Transverse colon (tissue), 4 donors: ENCODE measurements around the gene MACROH2A1. TPM values are rescaled to one million over a fixed set of nuclear protein-coding genes. Genes with fewer than 3 reads are reported as not detected.

Experiments
- DNase-seq: peaks from one replicate; pipeline ENCODE4 v3.0.0-alpha.2; 2019
- H3K27ac ChIP-seq, 4 donors: fragments of 200-600 bp; sonication (generic); 2 replicates each; pipeline ENCODE4 v1.5.1; 2016 to 2018; ENCODE audit warnings: inconsistent platforms in 4 of 4
- H3K27me3 ChIP-seq: fragments of 200-600 bp; sonication (generic); 2 replicates; pipeline ENCODE4 v1.5.1; 2017; ENCODE audit warnings: inconsistent platforms
- H3K36me3 ChIP-seq, 4 donors: fragments of 200-600 bp; sonication (generic); 2 replicates each; pipeline ENCODE4 v1.5.1; 2017 to 2019; ENCODE audit warnings: inconsistent platforms in 4 of 4
- H3K4me1 ChIP-seq, 4 donors: fragments of 200-600 bp; sonication (generic); 2 replicates each; pipeline ENCODE4 v1.5.1; 2017 to 2020; ENCODE audit warnings: inconsistent platforms in 4 of 4
- H3K4me3 ChIP-seq, 4 donors: fragments of 200-600 bp; sonication (generic); 1 replicate in 1 of 4; 2 replicates in 3 of 4; pipeline versions ENCODE4 v1.5.1 to v1.6.1; 2017 to 2019; ENCODE audit warnings: inconsistent platforms in 4 of 4
- H3K9me3 ChIP-seq, 2 donors: fragments of 200-600 bp; sonication (generic); 2 replicates each; pipeline ENCODE4 v1.5.1; 2017 to 2019; ENCODE audit warnings: inconsistent platforms in 2 of 2
- EP300 ChIP-seq: sonication (generic); formaldehyde crosslinking; IDR thresholded peaks from one replicate; pipeline ENCODE4 v1.6.1; 2017; ENCODE audit warnings: antibody characterized with exemption, low read depth
- POLR2A ChIP-seq: fragments of 450-650 bp; IDR thresholded peaks from one replicate; pipeline ENCODE4 v1.6.1; 2016; ENCODE audit warnings: antibody characterized with exemption, mild to moderate bottlenecking, moderate library complexity
- POLR2AphosphoS5 ChIP-seq, 3 donors: sonication (generic); formaldehyde crosslinking; IDR thresholded peaks; one replicate each; pipeline ENCODE4 v1.6.1; 2016; ENCODE audit warnings: antibody characterized with exemption in 3 of 3
- WGBS, 2 donors: methylation state at CpG; one replicate each; pipeline ENCODE4 v1.1.5; 2018; ENCODE audit warnings: low coverage in 1 of 2; 5-methylcytosine and 5-hydroxymethylcytosine counted together
- in situ Hi-C, 4 donors: fragments of 200-750 bp; cut with MboI; loops; one replicate each; pipeline versions ENCODE4 v1.15.0 to v1.15.1; 2017; ENCODE audit warnings: low sequenced_read_pairs in 3 of 4, low pct_ligation_motif_present in 1 of 4, low pct_unique_long_range_greater_than_20kb in 1 of 4
- intact Hi-C: fragments of 100-400 bp; cut with DNase I; formaldehyde crosslinking; loops from one replicate; pipeline ENCODE4 v1.15.1; 2023; ENCODE audit warnings: low total_unique reads
- total RNA-seq, 4 donors: library from RNA; depleted of rRNA; stranded (reverse); fragments of >200 nt; gene quantifications; one replicate each; pipeline ENCODE4 v1.1.0, GENCODE V29; 2016
- TF ChIP-seq, protein P1 (sequence below), 5 experiments: fragments of 200-600 bp in 3 of 5; fragments of 450-650 bp in 2 of 5; sonication (generic) in 3 of 5; IDR thresholded peaks; 1 replicate in 2 of 5; 2 replicates in 3 of 5; pipeline ENCODE4 v1.5.1; 2016 to 2017; ENCODE audit warnings: antibody characterized with exemption in 5 of 5, inconsistent platforms in 3 of 5, mild to moderate bottlenecking in 2 of 5, moderate library complexity in 1 of 5

Gene MACROH2A1
- total RNA-seq, 4 donors from 2014 or later, result 190 to 348 (median 314) TPM

DNA sequence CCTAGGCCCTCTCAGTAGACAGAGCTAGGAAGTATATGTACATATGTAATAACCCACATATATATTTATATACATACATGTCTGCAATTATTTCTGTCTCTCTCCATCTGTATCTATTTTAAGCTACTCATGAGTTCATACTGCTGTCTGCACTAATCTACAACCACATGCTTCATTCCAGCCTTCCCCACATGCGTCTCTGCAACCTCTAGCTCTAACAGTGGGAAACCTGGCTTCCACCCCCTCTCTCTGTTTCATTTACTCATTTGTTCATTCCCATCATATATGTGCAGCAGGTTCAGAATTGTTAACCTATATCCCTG is 24.8 kb upstream of the MACROH2A1 start:
- Histone ChIP-seq H3K4me3 (no peak overlapping the region), H3K27me3 (peaks cover 4% of the 10 kb centered on the region), H3K9me3 (peaks cover 0 to 3% of the 10 kb centered on the region in 2 donors), H3K36me3 (no peaks in the 10 kb centered on the region), H3K4me1 (peaks cover 0 to 15% (median 0%) of the 10 kb centered on the region in 4 donors), H3K27ac (no peak overlapping the region)
- WGBS, 2 donors, result 89 to 97% methylated on average over 1 of the region's 1 CpG
- TF ChIP-seq POLR2A (no peak), EP300 (no peak), POLR2AphosphoS5 (IDR thresholded peaks at IDR 0.05) (no peak)
- TF ChIP-seq, protein P1, sequence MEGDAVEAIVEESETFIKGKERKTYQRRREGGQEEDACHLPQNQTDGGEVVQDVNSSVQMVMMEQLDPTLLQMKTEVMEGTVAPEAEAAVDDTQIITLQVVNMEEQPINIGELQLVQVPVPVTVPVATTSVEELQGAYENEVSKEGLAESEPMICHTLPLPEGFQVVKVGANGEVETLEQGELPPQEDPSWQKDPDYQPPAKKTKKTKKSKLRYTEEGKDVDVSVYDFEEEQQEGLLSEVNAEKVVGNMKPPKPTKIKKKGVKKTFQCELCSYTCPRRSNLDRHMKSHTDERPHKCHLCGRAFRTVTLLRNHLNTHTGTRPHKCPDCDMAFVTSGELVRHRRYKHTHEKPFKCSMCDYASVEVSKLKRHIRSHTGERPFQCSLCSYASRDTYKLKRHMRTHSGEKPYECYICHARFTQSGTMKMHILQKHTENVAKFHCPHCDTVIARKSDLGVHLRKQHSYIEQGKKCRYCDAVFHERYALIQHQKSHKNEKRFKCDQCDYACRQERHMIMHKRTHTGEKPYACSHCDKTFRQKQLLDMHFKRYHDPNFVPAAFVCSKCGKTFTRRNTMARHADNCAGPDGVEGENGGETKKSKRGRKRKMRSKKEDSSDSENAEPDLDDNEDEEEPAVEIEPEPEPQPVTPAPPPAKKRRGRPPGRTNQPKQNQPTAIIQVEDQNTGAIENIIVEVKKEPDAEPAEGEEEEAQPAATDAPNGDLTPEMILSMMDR (IDR thresholded peaks at IDR 0.05), result no peak
- no peak for DNase-seq
- in situ Hi-C loops (no loop called here), intact Hi-C loops (no loop called here)

DNA sequence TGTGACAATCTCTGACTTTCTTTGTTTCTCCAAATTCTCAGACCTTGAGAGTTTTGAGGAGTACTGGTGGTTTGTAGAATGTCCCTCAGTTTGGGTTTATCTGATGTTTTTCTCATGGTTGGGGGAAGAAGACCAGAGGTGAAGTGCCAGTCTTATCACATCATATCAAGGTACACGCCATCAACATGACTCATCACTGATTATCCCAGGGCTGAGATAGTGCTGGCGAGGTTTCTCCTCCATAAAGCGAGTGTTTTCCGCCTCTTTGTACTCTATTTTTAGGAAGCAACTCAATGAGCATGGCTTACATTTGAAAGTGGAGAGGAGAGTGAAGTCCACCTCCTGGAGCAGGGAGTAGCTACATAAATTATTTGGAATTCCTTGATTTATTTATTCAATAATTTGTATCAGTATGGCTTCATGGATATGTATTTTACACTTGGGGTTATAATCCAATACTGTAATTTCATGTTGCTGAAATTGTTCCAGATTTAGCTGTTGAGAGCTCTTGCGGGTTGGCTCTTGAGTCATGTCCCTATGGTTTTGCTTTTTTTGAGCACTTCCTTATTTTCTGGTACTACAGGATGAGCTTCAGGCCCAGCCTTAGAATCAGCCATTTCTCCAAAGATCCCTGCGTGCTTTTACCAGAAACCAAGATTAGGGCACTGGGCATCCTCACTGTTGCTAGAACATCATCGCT is 24.3 kb upstream of the MACROH2A1 start:
- TF ChIP-seq POLR2AphosphoS5 (IDR thresholded peaks at IDR 0.05) (no peak), POLR2A (no peak), EP300 (no peak)
- TF ChIP-seq, protein P1 (IDR thresholded peaks at IDR 0.05), result no peak
- no peak overlapping the region for H3K4me3 ChIP-seq

DNA sequence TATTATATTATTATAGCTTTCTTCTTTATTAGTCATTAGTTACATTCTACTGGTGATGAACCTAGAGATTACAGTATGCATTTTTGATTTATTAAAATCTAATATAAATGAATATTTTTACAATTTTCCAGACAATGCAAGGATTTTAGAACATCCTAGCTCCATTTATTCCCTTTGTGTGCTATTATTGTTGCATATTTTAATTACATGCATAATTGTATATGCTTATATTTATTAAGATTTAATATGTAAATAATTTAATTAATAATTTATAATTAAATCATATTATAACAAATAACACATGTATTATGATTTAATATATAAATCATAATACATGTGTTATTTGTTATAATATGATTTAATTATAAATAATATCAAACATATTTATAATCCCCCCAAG is 23.4 kb upstream of the MACROH2A1 start:
- no peak for DNase-seq
- no peaks in the 10 kb centered on the region for H3K9me3 ChIP-seq
- intact Hi-C loops, result no loop called here
- peaks cover 16% of the 10 kb centered on the region for H3K27me3 ChIP-seq
- no peaks in the 10 kb centered on the region for H3K36me3 ChIP-seq
- in situ Hi-C loops, result no loop called here
- no peak overlapping the region for H3K4me3 ChIP-seq
- no peak for TF ChIP-seq EP300
- TF ChIP-seq, protein P1 (IDR thresholded peaks at IDR 0.05), result no peak
- no peak for TF ChIP-seq POLR2A
- TF ChIP-seq POLR2AphosphoS5 (IDR thresholded peaks at IDR 0.05), result no peak
- no peak overlapping the region for H3K27ac ChIP-seq
- peaks cover 0 to 15% (median 0%) of the 10 kb centered on the region in 4 donors for H3K4me1 ChIP-seq

More for the DNA sequence above, 24.3 kb upstream of the MACROH2A1 start:
- Histone ChIP-seq H3K36me3 (no peaks in the 10 kb centered on the region), H3K4me1 (peaks cover 0 to 15% (median 0%) of the 10 kb centered on the region in 4 donors), H3K27me3 (peaks cover 7% of the 10 kb centered on the region), H3K27ac (no peak overlapping the region), H3K9me3 (no peaks in the 10 kb centered on the region)
- in situ Hi-C loops (no loop called here), intact Hi-C loops (no loop called here)
- no peak for DNase-seq
- 69 to 75% methylated on average over 4 to 7 of the region's 7 CpGs for WGBS, 2 donors

DNA sequence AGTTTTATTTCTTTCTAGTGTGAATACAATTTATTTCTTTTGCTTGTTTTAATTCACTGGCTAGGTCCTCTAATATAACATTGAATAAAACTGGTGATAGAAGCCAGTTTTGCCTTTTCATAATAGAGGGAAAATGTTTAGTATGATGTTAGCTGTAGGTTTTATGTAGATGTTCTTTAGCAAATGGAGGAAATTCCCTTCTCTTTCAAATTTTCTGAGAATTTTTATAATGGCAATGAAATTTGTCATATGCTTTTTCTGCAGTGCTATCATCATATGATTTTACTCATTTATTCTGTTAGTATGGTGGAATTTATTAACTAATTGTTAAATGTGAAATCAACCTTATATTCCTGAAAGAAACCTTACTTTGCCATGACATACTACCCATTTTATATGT is 18.1 kb upstream of the MACROH2A1 start:
- H3K36me3 ChIP-seq, result no peaks in the 10 kb centered on the region
- TF ChIP-seq POLR2A, result no peak
- no peak for TF ChIP-seq POLR2AphosphoS5 (IDR thresholded peaks at IDR 0.05)
- no peak for TF ChIP-seq EP300
- TF ChIP-seq, protein P1 (IDR thresholded peaks at IDR 0.05), result no peak
- intact Hi-C loops, result no loop called here
- H3K4me3 ChIP-seq, result no peak overlapping the region
- in situ Hi-C loops, result no loop called here
- H3K27ac ChIP-seq, result no peak overlapping the region
- peaks cover 17% of the 10 kb centered on the region for H3K27me3 ChIP-seq
- DNase-seq, result no peak
- H3K9me3 ChIP-seq, result no peaks in the 10 kb centered on the region
- no peaks in the 10 kb centered on the region for H3K4me1 ChIP-seq
